SK-N-MC (cell line): ENCODE results near the gene JPT2.

Experiments
- FOXP2 ChIP-seq: optimal IDR thresholded peaks from 2 replicates; pipeline ENCODE3; 2011; ENCODE audit warnings: mild to moderate bottlenecking, moderate library complexity; ENCODE audit not compliant: insufficient read depth; ENCODE audit errors: extremely low read length, control extremely low read depth
- POLR2AphosphoS5 ChIP-seq: IDR thresholded peaks from 2 replicates; pipeline ENCODE4 v1.6.1; 2012; ENCODE audit warnings: mild to moderate bottlenecking, low read depth, low read length, borderline replicate concordance

DNA sequence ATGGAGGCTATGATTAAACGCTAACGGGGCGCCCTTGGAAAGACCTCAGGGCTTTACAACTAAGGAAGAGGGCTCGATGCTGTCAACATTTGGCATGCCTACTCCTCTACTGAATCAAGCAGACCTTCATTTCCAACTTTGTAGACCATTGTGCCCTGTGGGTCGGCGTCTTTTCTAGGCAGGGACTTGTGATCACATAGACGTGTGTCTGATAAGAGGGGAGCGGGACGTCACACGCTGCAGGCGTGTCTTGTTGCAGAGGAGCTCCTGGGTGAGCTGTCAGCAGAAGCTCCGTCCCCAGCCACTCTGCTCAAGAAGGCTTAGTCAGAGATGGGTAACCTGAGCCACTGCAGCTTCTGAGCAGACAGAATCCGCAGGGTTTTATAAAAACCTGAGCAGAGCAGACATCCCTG lies 30.7 kb downstream of the JPT2 start:
- TF ChIP-seq POLR2AphosphoS5: no peak
- TF ChIP-seq FOXP2: no peak
